ENCODE results near the gene SERP2. TPM values are rescaled to one million over a fixed set of nuclear protein-coding genes. Genes with fewer than 3 reads are reported as not detected.

The SERP2 gene
- total and polyA plus RNA-seq, 10 of the 15 experiments (the other 5 are each of a cell fraction or from before 2014, with no cell fraction given): not detected

DNA sequence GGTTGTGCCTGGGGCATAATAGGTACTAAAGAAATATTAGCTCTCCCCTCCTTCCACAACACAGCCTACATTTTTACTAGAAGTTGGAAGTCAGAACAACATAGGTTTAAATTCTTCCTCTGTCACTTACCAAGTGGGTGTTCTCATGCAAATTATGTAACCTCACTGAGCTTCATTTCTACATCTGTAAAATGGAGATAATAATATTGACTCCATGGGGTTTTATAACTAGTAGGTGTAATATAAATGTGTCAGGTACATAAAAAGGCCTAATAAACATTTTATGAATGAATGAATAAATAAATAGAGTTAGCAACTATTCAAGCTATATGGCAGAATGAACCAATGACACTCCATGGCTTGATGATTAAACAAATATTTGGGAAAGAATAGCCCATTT is 27.1 kb upstream of the SERP2 start (continued):
- TF ChIP-seq, protein P1, sequence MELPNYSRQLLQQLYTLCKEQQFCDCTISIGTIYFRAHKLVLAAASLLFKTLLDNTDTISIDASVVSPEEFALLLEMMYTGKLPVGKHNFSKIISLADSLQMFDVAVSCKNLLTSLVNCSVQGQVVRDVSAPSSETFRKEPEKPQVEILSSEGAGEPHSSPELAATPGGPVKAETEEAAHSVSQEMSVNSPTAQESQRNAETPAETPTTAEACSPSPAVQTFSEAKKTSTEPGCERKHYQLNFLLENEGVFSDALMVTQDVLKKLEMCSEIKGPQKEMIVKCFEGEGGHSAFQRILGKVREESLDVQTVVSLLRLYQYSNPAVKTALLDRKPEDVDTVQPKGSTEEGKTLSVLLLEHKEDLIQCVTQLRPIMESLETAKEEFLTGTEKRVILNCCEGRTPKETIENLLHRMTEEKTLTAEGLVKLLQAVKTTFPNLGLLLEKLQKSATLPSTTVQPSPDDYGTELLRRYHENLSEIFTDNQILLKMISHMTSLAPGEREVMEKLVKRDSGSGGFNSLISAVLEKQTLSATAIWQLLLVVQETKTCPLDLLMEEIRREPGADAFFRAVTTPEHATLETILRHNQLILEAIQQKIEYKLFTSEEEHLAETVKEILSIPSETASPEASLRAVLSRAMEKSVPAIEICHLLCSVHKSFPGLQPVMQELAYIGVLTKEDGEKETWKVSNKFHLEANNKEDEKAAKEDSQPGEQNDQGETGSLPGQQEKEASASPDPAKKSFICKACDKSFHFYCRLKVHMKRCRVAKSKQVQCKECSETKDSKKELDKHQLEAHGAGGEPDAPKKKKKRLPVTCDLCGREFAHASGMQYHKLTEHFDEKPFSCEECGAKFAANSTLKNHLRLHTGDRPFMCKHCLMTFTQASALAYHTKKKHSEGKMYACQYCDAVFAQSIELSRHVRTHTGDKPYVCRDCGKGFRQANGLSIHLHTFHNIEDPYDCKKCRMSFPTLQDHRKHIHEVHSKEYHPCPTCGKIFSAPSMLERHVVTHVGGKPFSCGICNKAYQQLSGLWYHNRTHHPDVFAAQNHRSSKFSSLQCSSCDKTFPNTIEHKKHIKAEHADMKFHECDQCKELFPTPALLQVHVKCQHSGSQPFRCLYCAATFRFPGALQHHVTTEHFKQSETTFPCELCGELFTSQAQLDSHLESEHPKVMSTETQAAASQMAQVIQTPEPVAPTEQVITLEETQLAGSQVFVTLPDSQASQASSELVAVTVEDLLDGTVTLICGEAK (IDR thresholded peaks at IDR 0.05; ENCODE audit: borderline replicate concordance): no peak
- TF ChIP-seq ZBTB33 (IDR thresholded peaks at IDR 0.05) (no peak), IKZF2 (IDR thresholded peaks at IDR 0.05) (no peak), KLF5 (IDR thresholded peaks at IDR 0.05; ENCODE audit: partially characterized antibody) (no peak)

GRCh38 chr13:44347301-44347700 is 26.3 kb upstream of the SERP2 start:
- POLR2A ChIA-PET: no interaction called here
- ATAC-seq (no peak), FAIRE-seq (no peak), DNase-seq (ENCODE audit: low read depth, low spot score) (no peak)
- Histone ChIP-seq H3K79me2 (ENCODE audit: control insufficient read depth, insufficient read depth, low read length) (no peaks in the 10 kb centered on the region), H3K9me3 (replicated peaks; ENCODE audit: control insufficient read depth, insufficient read depth, low read length) (no peaks in the 10 kb centered on the region), H2AFZ (ENCODE audit: control insufficient read depth, low read depth, low read length) (no peak overlapping the region), H3K27ac (ENCODE audit: control insufficient read depth, insufficient read depth) (no peak overlapping the region), H3K27me3 (replicated peaks in 1 of 2; ENCODE audit: control insufficient read depth in 2 of 2, insufficient read depth in 2 of 2, low read length in 1 of 2) (no peaks in the 10 kb centered on the region), H3K4me2 (ENCODE audit: control insufficient read depth, insufficient read depth) (no peak overlapping the region), H3K4me1 (ENCODE audit: control insufficient read depth, insufficient read depth, low read length) (no peaks in the 10 kb centered on the region), H3K36me3 (ENCODE audit: control insufficient read depth in 2 of 2, insufficient read depth in 2 of 2, low read length in 1 of 2) (no peaks in the 10 kb centered on the region), H3K4me3 (no peak overlapping the region), H4K20me1 (ENCODE audit: control insufficient read depth, insufficient read depth) (no peaks in the 10 kb centered on the region), H3K9ac (ENCODE audit: control insufficient read depth, insufficient read depth, low read length) (no peak overlapping the region)
- 20% methylated on average over 2 of the region's 2 CpGs for WGBS (ENCODE audit: insufficient coverage, insufficient replicate concordance, low lambda C conversion rate, missing lambda C conversion rate)
- TF ChIP-seq NR2F1 (conservative IDR thresholded peaks at IDR 0.05) (no peak), NFIC (IDR thresholded peaks at IDR 0.05; ENCODE audit: low read depth, low read length) (no peak), PAX8 (IDR thresholded peaks at IDR 0.05) (no peak), NFYB (IDR thresholded peaks at IDR 0.05; ENCODE audit: insufficient read depth, low read depth, low read length) (no peak), YY1 (IDR thresholded peaks at IDR 0.05; ENCODE audit: low read depth, low read length) (no peak), PAX5 (IDR thresholded peaks at IDR 0.05; ENCODE audit: borderline replicate concordance, low read depth, low read length) (no peak), HDAC2 (IDR thresholded peaks at IDR 0.05) (no peak), POLR2A (IDR thresholded peaks at IDR 0.05; ENCODE audit: low read depth, low read length) (no peak), MAX (IDR thresholded peaks at IDR 0.05; ENCODE audit: low read depth, low read length) (no peak), MXI1 (IDR thresholded peaks at IDR 0.05; ENCODE audit: low read depth, low read length) (no peak)
- CTCF ChIA-PET: interaction anchor here (0.6 to 1.5 kb wide), 3 partner anchors 13 to 350 kb away, joined by 3 to 5 read pairs (median 3); no protein-coding TSS in a partner anchor
- SMC1A ChIA-PET (ENCODE audit: uncharacterized antibody, unreplicated experiment): no interaction called here
- in situ Hi-C loops (cut with MboI) (no loop called here), intact Hi-C loops (cut with micrococcal nuclease; ENCODE audit: unreplicated experiment) (no loop called here)
- RAD21 ChIA-PET (ENCODE audit: unreplicated experiment): interaction anchor here (0.7 kb wide), 1 partner anchor 1010 kb away, joined by 5 read pairs; no protein-coding TSS in a partner anchor
- BruUV-seq (replicated peaks): no TSS peak

Data from GM12878 (cell line).